ENCODE data around the gene SLITRK1.

GRCh38 chr13:83865161-83866137, 16.8 kb downstream of the SLITRK1 start:
- TF ChIP-seq E2F3 (CRISPR knock-in tag; IDR thresholded peaks at IDR 0.05) (no peak), GATAD2B (IDR thresholded peaks at IDR 0.05; ENCODE audit: borderline replicate concordance) (no peak), BRCA1 (IDR thresholded peaks at IDR 0.05) (no peak), BRCA1 (CRISPR knock-in tag; IDR thresholded peaks at IDR 0.05) (no peak), NFE2 (IDR thresholded peaks at IDR 0.05; ENCODE audit: low read depth) (no peak)
- TF ChIP-seq, protein P1, sequence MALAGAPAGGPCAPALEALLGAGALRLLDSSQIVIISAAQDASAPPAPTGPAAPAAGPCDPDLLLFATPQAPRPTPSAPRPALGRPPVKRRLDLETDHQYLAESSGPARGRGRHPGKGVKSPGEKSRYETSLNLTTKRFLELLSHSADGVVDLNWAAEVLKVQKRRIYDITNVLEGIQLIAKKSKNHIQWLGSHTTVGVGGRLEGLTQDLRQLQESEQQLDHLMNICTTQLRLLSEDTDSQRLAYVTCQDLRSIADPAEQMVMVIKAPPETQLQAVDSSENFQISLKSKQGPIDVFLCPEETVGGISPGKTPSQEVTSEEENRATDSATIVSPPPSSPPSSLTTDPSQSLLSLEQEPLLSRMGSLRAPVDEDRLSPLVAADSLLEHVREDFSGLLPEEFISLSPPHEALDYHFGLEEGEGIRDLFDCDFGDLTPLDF (CRISPR knock-in tag; IDR thresholded peaks at IDR 0.05) = no peak
- TF ChIP-seq, protein P2, sequence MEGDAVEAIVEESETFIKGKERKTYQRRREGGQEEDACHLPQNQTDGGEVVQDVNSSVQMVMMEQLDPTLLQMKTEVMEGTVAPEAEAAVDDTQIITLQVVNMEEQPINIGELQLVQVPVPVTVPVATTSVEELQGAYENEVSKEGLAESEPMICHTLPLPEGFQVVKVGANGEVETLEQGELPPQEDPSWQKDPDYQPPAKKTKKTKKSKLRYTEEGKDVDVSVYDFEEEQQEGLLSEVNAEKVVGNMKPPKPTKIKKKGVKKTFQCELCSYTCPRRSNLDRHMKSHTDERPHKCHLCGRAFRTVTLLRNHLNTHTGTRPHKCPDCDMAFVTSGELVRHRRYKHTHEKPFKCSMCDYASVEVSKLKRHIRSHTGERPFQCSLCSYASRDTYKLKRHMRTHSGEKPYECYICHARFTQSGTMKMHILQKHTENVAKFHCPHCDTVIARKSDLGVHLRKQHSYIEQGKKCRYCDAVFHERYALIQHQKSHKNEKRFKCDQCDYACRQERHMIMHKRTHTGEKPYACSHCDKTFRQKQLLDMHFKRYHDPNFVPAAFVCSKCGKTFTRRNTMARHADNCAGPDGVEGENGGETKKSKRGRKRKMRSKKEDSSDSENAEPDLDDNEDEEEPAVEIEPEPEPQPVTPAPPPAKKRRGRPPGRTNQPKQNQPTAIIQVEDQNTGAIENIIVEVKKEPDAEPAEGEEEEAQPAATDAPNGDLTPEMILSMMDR (IDR thresholded peaks at IDR 0.05 in 2 of 3, conservative IDR thresholded peaks at IDR 0.05 in 1 of 3; ENCODE audit: insufficient read depth in 2 of 3, low read depth in 1 of 3, low read length in 3 of 3) = no peak
